HTR-8/SVneo (cell line): ENCODE measurements around the gene IGF2BP1.
A peak's percentile ranks its signal among the peaks of the same experiment; 100 is the strongest.
"Not testable (repeated sequence)": the region's sequence is repeated elsewhere in the genome, so short reads cannot be mapped to it uniquely, and the experiment has no call there.

Experiments used
- DNase-seq: peaks from one replicate; pipeline ENCODE4 v3.0.0; 2011; ENCODE audit warnings: low spot score, mixed read lengths; ENCODE audit not compliant: insufficient read length
- FAIRE-seq: peaks from 2 replicates; lab custom pipeline; 2011; peaks lifted over from hg19 to GRCh38; lab: Jason Lieb, UNC

Gene IGF2BP1

DNA sequence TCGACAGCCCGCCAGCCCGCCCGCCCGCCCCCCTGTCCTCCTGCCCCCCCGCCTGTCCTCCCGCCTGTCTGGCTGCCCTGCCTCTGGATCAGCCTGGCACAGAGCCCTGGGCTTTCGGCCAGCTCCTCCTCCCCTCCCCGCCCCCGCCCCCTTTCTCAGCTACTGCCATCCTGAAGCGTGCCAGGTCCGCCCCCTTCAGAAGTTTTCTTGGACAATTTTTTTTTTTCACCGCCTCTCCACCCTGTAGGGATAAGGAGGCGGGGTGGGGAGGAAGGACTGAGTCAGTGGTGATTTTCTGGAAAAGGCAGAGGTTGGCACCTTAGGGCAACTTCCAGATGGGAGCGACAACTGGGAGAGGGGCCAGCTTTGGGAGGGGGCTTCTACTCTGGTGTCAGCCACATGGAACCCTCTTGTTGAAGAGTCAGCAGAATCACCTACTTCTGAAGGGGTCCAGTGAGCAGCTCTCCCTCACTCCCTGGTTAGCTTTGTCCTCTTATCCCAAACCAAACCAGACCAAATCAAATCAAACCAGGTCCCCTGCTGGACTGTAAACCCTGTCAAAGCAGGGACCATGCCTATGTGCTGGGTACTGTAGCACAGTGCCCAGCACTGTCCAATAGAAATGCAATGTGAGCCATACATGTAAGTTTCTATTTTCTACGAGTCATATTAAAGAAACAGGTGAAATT lies 19.7 kb downstream of the IGF2BP1 start:
- DNase-seq (peak; percentile 88), FAIRE-seq (peak; percentile 76)

DNA sequence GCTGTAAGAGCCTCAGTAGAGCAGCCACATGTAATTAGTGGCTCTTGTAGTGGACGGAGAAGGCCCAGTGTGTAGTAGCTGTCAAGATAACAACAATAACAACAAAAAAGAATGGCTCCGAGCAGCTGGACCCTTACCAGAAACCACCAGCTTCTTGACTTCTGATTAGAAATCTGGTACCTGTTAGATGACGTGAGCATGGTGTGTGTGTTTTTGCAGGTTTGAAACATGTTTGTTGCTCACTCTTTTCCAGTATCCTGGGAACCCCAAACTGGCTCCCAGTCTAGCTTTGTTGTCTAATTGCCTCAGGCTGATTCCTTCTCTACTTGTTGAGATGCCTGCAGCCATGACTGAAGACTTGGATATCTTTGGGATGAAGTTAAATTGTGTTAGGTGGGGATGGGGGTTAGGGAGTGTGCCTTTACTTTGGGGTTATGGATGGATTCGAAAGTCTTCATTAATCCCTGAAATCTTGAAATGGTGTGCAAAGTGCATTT lies 21.0 kb downstream of the IGF2BP1 start:
- no peak for DNase-seq
- FAIRE-seq = no peak

DNA sequence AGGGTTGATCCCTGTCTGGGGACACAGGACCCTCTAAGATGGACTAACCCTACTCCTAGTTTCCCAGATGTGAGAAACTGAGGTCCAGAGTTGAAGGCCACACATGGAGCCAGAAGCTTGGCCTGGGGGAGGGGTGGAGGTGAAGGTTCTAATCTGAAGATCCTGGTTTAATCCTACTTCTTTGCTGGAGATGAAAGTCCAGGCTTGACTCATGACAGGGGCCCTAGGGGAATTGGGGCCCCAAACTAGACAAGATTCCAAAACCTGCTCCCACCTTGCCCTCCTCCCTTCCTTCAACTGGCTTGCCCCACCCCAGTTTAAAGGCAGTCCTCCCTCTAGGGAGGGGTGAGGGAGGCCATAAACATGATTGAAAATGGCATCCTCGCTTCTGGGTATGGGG lies 21.6 kb downstream of the IGF2BP1 start:
- FAIRE-seq (peak; percentile 40), DNase-seq (no peak)

DNA sequence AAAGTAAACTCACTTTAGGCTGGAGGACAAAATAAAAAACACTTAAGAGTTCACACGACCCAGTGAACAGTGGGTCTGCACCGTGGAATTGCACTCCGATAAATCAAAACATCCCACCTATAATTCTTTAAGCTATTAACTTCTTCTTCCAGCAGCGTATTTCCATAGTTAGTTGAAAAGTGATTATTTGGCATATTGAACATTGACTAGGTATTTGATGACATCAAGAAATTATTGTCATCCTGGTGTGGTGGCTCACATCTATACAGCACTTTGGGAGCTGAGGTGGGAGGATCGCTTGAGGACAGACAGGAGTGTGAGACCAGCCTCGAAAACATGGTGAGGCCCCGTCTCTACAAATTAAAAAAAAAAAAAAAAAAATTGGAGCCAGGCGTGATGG lies 23.4 kb downstream of the IGF2BP1 start:
- DNase-seq = no peak

DNA sequence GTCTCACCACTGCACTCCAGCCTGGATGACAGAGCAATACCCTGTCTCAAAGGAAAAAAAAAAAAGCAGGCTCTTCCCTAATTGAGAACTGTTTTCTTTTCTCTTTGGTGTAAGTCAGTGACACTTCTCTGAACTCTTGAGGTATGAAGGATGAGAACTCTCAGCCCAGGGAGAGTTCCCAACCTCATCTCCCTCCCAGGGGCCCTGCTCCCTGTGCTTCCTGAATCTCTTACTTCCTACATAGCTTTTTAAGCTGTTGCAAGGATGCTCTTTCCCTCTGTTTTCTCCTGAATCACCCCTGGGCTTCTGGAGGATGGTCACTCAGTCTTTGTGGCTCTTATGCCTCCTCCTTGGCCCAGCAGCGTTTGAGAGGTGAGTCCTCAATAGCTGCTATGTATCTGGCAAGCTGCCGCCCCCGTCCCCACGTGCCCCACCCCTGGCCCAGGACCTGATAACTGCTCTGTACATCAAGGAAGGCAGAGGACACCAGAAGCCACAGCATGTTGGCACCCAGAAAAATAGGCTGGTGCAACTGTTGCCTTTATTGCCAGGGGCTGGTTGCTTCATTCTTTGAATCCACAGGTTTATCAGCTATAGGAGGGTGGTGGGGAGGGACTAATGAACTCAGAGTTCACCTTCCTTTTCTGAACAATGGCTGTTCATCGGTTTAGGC lies 24.0 kb downstream of the IGF2BP1 start:
- FAIRE-seq = no peak
- no peak for DNase-seq

More for the DNA sequence above, 23.4 kb downstream of the IGF2BP1 start:
- FAIRE-seq = no peak

DNA sequence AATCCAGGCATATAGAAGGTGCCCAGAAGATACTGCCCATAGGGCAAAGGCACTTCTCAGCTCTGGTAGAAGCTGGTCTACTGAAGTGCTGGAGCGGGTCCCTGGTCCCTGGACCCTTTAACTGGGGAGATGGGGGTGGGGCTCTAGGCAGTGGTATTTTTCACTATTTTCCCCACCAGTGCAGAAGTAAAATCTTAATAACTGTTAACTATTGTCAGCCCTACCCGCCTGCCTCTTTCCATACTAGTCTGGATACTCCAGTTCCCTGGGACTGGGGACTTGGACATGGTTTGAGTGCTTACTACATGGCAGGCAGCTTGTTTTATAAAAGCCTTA lies 24.6 kb downstream of the IGF2BP1 start:
- no peak for FAIRE-seq
- DNase-seq = no peak

DNA sequence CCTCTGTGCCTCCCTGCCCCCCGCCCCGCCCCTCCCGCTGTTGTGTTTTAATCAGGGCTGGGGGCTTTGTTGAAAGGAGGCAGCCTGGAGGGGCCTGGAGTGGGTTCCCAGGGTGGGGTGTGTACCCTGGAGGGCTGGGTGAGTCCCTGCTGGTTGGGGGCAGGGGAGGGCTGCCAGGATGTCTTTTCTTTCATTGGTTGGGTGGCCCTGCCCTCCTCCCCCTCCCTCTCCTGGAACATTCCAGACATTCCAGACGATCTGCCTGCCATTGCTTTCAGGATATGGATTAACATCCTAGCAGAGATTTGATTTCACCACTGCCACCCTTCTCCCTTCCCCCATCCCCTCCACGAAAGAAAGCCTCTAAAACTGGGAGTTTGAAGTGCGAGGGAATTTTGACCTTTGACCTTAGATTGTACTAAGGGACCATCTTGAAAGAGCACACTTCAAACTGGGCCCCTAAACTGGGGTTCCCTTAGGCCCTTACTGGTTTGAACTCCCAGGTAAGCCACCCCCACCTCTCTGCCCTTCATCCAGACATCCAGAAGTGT lies 25.3 kb downstream of the IGF2BP1 start:
- peak; percentile 97 for FAIRE-seq
- peak; percentile 90 for DNase-seq

DNA sequence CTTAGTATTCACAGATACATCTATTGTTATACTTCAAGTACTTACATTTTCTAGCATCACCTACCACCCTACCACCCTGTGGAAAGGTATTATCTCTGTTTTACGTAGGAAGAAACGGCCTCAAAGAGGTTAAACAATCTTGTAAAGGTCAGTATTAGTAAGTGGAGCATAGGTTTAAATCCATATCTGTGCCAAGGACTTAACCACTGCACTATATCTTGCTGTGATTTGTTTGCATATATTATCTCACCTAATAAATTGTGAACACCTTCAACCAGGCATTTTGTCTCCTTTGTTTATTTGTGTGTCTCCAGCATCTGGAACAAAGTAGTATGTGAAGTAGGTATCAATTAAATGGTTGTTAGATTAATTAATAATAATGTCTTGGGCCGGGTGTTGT lies 27.3 kb downstream of the IGF2BP1 start:
- FAIRE-seq = peak; percentile 40

DNA sequence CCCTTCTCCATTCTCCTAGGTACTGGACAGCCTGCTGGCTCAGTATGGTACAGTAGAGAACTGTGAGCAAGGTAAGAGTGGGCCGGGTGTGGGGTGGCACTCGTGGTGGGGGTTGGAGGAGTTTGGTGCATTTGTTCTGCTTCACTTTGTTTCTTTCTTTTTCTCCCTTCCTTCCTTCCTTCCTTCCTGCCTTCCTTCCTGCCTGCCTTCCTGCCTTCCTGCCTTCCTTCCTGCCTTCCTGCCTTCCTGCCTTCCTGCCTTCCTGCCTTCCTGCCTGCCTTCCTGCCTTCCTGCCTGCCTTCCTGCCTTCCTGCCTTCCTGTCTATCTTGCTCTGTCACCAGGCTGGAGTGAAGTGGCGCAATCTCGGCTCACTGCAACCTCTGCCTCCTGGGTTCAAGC lies 29.3 kb downstream of the IGF2BP1 start:
- FAIRE-seq = peak; percentile 66
- DNase-seq = not testable (repeated sequence)

More for the DNA sequence above, 27.3 kb downstream of the IGF2BP1 start:
- no peak for DNase-seq

DNA sequence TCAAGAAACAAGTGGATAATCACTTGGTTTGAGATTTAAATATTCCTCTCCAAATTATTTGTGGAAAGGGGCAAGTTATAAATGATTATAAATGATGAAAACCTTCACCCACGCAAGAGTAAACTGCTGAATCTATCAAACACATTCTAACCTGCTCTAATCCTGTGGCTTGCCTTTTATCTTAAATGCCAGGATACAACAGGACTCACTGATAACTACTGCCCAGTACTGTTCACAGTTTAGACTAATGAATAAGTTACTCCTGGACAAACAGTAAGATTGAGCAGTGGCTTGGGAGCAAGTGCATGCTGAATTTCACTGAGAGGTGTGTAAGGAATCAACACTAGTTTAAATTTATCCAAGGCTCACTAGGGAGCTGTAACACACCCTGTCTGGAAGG lies 31.1 kb downstream of the IGF2BP1 start:
- no peak for DNase-seq
- no peak for FAIRE-seq

DNA sequence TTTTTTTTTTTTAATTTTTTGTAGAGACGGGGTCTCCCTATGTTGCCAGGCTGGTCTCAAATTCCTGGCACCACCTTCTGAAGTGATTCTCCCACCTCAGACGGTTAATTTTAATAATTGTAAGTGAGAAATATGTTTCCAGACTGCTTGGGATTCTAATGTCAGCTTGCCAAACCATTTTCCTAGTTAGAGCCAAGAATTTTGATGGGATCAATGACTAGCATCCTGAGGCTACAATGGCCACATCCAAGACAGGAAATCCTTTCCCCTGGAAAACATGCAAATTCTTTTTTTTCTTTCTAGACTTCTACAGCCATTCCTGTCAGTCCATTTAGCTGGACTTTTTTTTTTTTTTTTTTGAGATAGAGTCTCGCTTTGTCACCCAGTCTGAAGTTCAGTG lies 32.6 kb downstream of the IGF2BP1 start:
- DNase-seq (no peak), FAIRE-seq (no peak)

DNA sequence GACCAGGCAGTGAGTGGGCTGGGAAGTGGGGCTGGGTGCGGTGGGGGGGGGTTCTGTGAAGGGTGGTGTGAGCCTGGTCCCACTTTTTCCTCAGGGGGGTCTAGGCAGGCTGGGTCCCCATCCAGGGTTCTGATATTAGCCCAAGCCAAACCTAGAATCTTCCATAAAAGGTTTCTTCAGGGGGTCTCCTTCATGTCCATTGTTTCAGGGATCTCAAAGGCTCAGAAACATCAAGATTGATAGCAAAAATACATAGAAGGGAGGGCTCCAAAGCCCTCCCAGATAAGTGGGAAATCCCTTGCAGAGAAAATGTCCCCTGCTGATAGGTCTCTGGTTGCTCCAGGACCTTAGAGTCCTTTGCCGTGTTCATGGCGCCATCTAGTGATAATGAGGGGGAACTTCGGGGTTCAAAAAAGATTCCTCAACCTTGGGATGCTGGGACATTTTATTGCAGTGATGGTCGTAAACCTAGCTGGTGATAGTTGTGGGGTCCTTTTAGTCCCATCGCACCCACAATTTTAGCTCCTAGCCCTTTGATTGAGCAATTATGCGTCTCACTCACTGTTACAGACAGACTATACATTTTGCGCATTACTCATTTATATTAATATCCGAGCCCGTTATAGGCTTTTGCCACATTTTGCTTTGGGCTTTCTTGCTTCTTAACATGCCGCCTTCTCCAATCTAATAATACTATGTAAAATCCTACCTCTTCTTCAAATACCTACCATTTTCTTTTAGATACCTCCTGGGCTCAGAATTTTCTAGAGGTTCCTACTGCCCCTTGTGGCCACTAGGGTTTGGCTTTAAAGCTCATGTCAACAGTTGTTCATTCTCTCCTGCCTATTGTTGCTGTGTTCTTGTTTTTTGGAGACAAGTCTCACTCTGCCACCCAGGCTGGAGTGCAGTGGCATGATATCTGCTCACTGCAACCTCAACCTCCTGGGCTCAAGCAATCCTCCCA lies 35.1 kb downstream of the IGF2BP1 start:
- FAIRE-seq = no peak
- DNase-seq = peak; percentile 96

DNA sequence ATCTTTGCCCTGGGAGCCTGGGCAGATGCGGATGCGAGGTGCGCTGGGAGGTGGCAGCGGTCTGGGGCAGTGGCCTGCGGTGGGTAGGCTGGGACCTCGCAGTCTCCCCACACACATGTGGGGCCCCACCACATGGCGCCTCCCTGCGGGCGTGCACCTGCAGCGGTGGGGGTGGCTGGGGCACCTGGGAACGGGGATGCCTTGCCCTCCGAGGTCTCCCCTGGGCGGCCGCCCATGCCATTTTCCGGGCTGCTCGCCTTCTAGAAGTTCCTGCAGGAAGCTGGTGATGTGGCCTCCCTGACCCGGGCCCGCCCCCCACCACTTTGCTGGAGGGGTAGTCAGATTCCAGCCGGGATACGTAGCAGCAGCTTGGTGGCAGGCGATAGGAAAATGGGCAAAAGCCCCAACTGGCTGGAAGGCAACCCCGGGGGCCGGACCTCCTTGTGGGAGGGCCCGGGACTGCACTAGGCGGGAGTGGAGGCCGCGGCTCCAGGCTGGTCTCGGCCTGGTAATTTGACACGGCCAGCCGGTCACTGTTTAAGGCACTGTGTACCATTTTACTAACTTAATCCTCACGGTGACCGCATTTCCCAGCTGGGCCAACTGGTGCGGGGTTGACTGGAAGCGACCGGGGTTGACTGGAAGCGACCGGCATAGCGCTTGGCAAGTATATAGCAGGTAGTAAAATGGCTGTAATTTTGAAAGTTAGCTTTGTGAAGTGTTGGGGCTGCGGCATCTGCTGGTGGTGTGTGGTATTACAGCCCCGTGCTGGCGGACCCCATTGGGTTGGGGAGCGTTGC lies 38.5 kb downstream of the IGF2BP1 start:
- DNase-seq (peak; percentile 59), FAIRE-seq (peak; percentile 13)

DNA sequence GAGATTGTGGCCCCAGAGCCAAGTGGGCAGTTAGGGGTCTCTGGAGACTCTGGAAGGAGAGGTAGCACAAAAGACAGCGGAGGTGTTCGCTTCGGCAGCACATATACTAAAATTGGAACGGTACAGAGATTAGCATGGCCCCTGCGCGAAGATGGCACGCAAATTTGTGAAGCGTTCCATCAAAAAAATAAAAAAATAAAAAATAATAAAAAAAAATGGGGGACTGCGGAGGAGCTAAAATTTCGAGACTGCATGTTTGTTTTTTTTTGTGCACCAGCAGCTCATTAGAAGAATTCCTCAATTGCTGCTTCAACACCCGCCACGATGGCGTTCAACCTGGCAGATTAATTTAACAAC lies 39.1 kb downstream of the IGF2BP1 start:
- FAIRE-seq = no peak
- no peak for DNase-seq

DNA sequence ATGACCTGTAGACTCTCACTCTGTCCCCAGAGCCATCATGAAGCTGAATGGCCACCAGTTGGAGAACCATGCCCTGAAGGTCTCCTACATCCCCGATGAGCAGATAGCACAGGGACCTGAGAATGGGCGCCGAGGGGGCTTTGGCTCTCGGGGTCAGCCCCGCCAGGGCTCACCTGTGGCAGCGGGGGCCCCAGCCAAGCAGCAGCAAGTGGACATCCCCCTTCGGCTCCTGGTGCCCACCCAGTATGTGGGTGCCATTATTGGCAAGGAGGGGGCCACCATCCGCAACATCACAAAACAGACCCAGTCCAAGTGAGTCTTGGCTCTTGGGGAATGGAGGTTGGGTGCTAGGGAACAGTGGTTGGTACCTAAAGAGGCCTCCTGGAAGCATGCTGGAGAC lies 41.0 kb downstream of the IGF2BP1 start:
- DNase-seq = no peak
- no peak for FAIRE-seq

DNA sequence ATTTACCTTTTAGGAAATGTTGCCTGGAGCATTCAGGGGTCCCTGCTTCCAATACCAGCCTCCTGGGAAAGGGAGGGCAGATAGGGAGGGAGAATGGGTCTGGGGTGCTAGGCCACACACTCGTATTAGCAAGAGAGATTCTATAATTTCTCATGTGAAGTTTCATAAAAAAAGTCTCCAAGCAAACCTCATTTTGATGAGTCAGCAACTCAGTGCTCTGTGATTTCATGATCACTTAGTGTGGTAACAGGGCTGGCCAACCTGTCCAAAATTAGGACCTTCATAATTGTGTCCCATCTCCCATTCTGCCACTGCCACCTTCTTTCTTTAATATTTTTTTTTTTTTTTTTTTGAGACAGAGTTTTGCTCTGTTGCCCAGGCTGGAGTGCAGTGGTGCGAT lies 41.4 kb downstream of the IGF2BP1 start:
- DNase-seq (no peak), FAIRE-seq (no peak)

DNA sequence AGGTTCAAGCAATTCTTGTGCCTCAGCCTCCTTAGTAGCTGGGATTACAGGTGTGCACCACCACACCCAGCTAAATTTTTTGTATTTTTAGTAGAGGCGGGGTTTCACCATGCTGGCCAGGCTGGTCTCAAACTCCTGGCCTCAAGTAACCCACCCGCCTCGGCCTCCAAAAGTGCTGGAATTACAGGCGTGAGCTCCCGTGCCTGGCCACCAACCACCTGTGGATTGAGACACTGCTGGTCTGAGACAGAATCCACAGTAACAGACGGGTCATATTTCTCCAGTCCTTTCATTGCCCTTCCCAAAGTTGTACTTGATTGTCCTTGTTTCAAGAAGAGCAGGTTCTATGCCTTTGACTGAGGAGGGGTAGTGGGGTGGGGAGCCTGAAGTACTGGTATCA lies 42.3 kb downstream of the IGF2BP1 start:
- not testable (repeated sequence) for FAIRE-seq, DNase-seq

DNA sequence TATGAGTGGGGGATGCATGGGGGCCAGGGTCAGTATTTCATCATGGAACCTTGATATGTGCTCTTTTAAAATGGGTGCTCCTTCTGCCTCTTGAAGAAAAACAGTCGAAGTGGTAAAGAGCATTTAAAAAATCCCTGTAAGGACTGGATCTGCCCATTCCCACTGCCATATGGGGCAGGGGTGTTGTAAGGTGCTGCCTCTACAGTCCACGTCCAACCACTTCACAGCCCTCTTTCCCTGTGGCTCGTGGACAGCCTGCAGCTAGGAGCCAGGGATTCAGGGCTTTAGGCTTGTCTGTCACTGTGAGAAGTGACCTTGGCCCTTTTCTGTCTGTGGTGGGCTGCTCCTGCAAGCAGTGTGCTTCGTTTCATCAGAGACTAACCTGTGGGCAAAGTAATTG lies 44.3 kb downstream of the IGF2BP1 start:
- DNase-seq (no peak), FAIRE-seq (no peak)

DNA sequence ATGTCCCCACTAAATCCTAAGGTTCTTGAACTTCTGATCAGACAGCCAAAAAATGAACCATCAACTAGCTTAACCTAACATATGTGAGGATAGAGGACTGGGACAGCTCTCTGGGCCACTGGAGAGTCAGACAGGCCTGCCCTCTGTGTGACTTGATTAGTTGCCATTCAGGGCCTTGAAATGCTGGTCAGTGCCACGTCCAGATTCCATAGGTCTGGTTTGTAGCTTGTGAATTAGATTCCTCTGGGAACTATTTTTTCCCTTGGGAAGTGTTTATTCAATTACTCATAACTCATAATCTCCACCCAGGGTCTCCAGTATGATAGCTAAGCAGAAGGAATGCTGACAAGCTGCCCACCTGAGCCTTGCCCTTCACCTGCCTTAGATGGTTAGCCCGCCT lies 48.2 kb downstream of the IGF2BP1 start:
- no peak for FAIRE-seq
- DNase-seq = no peak

DNA sequence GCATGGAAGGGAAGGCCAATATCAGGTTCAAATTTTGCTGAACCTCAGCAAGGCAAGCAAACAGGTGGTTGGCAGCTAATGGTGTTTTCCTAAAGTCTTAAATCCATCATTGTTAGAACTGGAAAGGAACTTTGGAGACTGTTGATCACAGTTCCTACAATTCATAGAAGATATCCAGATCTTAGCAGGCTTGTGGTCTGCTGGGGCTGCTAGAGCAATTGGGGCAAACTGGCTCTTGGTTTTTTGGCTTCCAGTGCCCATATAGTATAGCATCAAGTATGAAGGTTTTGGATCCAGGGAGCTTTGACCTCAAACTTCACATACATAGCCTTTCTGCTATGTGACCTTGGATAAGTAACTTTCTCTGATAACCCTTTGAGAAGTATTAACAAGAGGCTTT lies 49.7 kb downstream of the IGF2BP1 start:
- FAIRE-seq (no peak), DNase-seq (no peak)
